Neural crest cell (in vitro differentiated cells): ENCODE results near the gene FOXC2. TPM values are rescaled to one million over a fixed set of nuclear protein-coding genes. Genes with fewer than 3 reads are reported as not detected.

Source experiments
- DNase-seq: peaks from one replicate; pipeline ENCODE4 v3.0.0; 2021; ENCODE audit warnings: low read depth, mixed read lengths, low spot score
- H3K27ac Mint-ChIP-seq: one replicate; pipeline ENCODE4 v1.8.0; 2021; ENCODE audit warnings: mild to moderate bottlenecking, mixed read lengths; ENCODE audit not compliant: unreplicated experiment
- H3K27me3 Mint-ChIP-seq: 2 replicates; pipeline ENCODE4 v1.8.0; 2021; ENCODE audit warnings: low read depth, mild to moderate bottlenecking, mixed read lengths
- H3K36me3 Mint-ChIP-seq: 2 replicates; pipeline ENCODE4 v1.8.0; 2021; ENCODE audit warnings: low read depth, mild to moderate bottlenecking, mixed read lengths
- H3K4me1 Mint-ChIP-seq: 2 replicates; pipeline ENCODE4 v1.8.0; 2021; ENCODE audit warnings: mixed read lengths
- H3K4me3 Mint-ChIP-seq: one replicate; pipeline ENCODE4 v1.8.0; 2021; ENCODE audit warnings: mild to moderate bottlenecking, mixed read lengths
- H3K9me3 Mint-ChIP-seq: 2 replicates; pipeline ENCODE4 v1.8.0; 2021; ENCODE audit warnings: mixed read lengths
- CTCF ChIP-seq: fragments of 200-600 bp; sonication (generic); conservative IDR thresholded peaks from 2 replicates; pipeline ENCODE4 v1.5.0; 2021; ENCODE audit warnings: antibody characterized with exemption, mild to moderate bottlenecking
- total RNA-seq: library from RNA; stranded (reverse); gene quantifications from 2 replicates; pipeline ENCODE4 v1.2.1, GENCODE V29; 2021

FOXC2 gene
- total RNA-seq, 1 donor from 2014 or later, result not detected

DNA sequence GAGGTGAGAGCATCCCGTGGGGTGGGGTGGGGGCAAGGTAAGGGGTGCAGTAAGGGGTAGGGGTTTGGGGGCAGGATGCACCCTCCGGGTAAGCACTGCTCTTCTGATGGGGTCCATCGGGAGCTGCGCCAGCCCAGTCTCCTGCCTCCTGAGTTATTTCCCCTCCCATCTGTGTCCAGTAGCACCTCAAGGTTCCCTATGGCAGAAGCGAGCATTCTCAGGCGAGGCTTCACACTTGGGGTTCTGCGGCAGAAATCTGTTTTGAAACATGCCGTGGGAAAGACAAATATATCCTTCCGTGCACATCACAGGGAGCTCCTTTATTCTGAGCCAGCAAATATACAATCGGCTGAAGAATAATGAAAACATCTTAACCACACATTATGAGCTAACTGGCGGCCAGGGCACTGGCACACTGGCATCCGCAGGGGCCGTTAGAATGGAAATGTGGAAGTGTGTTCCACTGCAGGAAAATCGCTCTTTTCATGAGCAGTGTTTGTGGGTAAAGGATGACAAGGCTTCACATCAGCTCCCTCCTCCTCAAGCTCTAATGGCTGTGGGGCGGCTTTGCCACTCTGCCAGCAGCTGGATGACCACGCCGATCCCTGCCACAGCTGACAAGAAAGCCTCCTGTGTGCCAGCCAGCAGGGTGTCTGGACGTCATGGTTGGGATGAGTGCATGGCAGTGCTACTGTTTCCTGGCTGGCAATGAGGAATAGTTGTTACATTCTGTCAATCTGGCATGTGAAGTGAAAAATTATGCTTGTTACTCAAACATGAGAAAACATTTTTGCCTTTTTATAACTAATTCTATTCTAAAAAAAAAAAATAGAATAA, 31.6 kb upstream of the FOXC2 start:
- H3K36me3 Mint-ChIP-seq, result no peaks in the 10 kb centered on the region
- no peak overlapping the region for H3K4me3 Mint-ChIP-seq
- no peak overlapping the region for H3K27ac Mint-ChIP-seq
- no peak for DNase-seq
- peaks cover 9% of the 10 kb centered on the region for H3K4me1 Mint-ChIP-seq
- H3K9me3 Mint-ChIP-seq, result no peaks in the 10 kb centered on the region
- no peaks in the 10 kb centered on the region for H3K27me3 Mint-ChIP-seq
- TF ChIP-seq CTCF, result no peak

GRCh38 chr16:86536621-86537020, 30.0 kb upstream of the FOXC2 start:
- Mint-ChIP-seq H3K27ac (no peak overlapping the region), H3K9me3 (no peaks in the 10 kb centered on the region)
- TF ChIP-seq CTCF, result no peak

DNA sequence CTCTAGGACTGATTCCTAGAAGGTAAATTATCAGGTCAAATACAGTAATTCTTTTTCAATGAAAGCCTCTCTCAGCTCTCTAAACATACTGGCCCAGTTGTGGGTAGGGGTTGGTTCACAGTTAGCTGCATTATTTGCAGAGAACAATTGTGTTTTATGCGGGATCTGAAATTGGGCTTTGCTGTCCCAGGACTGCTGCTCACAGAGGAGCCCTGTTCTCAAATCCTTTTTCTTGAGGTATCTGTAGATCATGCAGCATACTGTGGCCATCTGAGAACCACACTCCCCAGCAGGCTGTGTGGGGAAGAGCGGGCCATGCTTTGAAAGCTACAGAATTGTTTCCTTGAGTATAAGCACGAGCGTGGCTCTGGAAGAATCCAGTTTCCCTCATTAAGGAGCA, 29.1 kb upstream of the FOXC2 start:
- TF ChIP-seq CTCF, result no peak
- DNase-seq, result no peak
- Mint-ChIP-seq H3K4me3 (no peak overlapping the region), H3K9me3 (no peaks in the 10 kb centered on the region), H3K4me1 (peaks cover 9% of the 10 kb centered on the region), H3K27me3 (no peaks in the 10 kb centered on the region), H3K27ac (no peak overlapping the region), H3K36me3 (no peaks in the 10 kb centered on the region)

More at GRCh38 chr16:86536621-86537020, 30.0 kb upstream of the FOXC2 start:
- H3K4me1 Mint-ChIP-seq, result peaks cover 9% of the 10 kb centered on the region
- no peaks in the 10 kb centered on the region for H3K36me3 Mint-ChIP-seq
- H3K27me3 Mint-ChIP-seq, result no peaks in the 10 kb centered on the region
- H3K4me3 Mint-ChIP-seq, result no peak overlapping the region
- no peak for DNase-seq

DNA sequence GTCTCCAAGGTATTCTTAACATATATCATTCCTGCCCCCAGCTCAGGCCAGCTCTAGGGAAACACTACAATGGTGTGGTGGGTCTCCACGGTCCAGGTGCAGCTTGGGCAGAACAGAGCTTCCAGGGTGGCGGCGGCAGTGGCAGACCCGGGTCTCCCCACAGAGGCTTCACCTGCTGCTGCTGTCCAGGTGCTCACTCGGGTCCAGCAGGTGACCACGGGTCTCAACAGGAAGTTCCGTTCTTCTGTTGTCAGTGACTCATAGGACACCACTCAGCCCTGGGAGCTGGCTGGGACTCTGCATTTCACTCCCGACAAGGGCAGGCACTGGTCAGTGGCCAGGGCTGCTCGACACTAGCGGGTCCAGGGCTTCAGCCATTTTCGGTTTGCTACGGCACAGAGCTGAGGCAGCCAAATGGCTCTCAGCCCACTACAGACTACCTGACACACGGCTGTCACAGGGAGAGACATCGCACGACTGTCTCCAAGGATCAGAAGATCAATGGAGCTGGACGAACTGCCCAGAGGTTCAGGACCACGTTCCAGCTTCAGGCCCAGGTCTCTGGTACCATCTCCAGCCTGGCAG, 28.3 kb upstream of the FOXC2 start:
- DNase-seq, result no peak
- H3K27me3 Mint-ChIP-seq, result no peaks in the 10 kb centered on the region
- H3K4me3 Mint-ChIP-seq, result no peak overlapping the region
- TF ChIP-seq CTCF, result no peak
- H3K9me3 Mint-ChIP-seq, result no peaks in the 10 kb centered on the region
- H3K4me1 Mint-ChIP-seq, result peaks cover 9% of the 10 kb centered on the region
- no peaks in the 10 kb centered on the region for H3K36me3 Mint-ChIP-seq
- H3K27ac Mint-ChIP-seq, result no peak overlapping the region

- no peaks in the 10 kb centered on the region for H3K27me3 Mint-ChIP-seq
- H3K27ac Mint-ChIP-seq, result no peak overlapping the region
- no peak overlapping the region for H3K4me3 Mint-ChIP-seq
- H3K36me3 Mint-ChIP-seq, result peaks cover 3% of the 10 kb centered on the region
- no peak for DNase-seq
- H3K9me3 Mint-ChIP-seq, result no peaks in the 10 kb centered on the region
- peaks cover 8% of the 10 kb centered on the region for H3K4me1 Mint-ChIP-seq
- no peak for TF ChIP-seq CTCF
Measured at GRCh38 chr16:86540894-86541293, 25.7 kb upstream of the FOXC2 start.
